GM18499 (cell line): ENCODE data around the gene ENOX1.
"Not testable (repeated sequence)": the region's sequence is repeated elsewhere in the genome, so short reads cannot be mapped to it uniquely, and the experiment has no call there.

Experiments
- ATAC-seq: cut with Tn5 transposase; IDR thresholded peaks from one replicate; pipeline ENCODE4 v1.9.1; 2021; ENCODE audit warnings: moderate number of reproducible peaks; ENCODE audit not compliant: insufficient read depth, unreplicated experiment

The ENOX1 gene

GRCh38 chr13:43373400-43373799, 413.4 kb downstream of the ENOX1 start:
- no peak for ATAC-seq

GRCh38 chr13:43370842-43371241, 415.9 kb downstream of the ENOX1 start:
- no peak for ATAC-seq

- no peak for ATAC-seq
Observed at GRCh38 chr13:43369319-43369718, 417.5 kb downstream of the ENOX1 start.

- ATAC-seq = no peak
Observed at GRCh38 chr13:43368003-43368402, 418.8 kb downstream of the ENOX1 start.

- no peak for ATAC-seq
Observed at GRCh38 chr13:43365039-43365344, 421.8 kb downstream of the ENOX1 start.

- ATAC-seq = no peak
Observed at GRCh38 chr13:43364210-43365038, 422.3 kb downstream of the ENOX1 start.

GRCh38 chr13:43363156-43363953, 423.4 kb downstream of the ENOX1 start:
- ATAC-seq = no peak

- ATAC-seq = no peak
Observed at GRCh38 chr13:43362556-43362955, 424.2 kb downstream of the ENOX1 start.

- ATAC-seq = no peak
Observed at GRCh38 chr13:43360892-43361610, 425.7 kb downstream of the ENOX1 start.

GRCh38 chr13:43360171-43360570, 426.6 kb downstream of the ENOX1 start:
- ATAC-seq = no peak

GRCh38 chr13:43359536-43359935, 427.2 kb downstream of the ENOX1 start:
- ATAC-seq = no peak

- ATAC-seq = no peak
Observed at GRCh38 chr13:43357564-43357963, 429.2 kb downstream of the ENOX1 start.

GRCh38 chr13:43356567-43356966, 430.2 kb downstream of the ENOX1 start:
- ATAC-seq = no peak

- no peak for ATAC-seq
Observed at GRCh38 chr13:43355774-43356173, 431.0 kb downstream of the ENOX1 start.

- no peak for ATAC-seq
Observed at GRCh38 chr13:43354153-43354945, 432.4 kb downstream of the ENOX1 start.

GRCh38 chr13:43353631-43354030, 433.1 kb downstream of the ENOX1 start:
- no peak for ATAC-seq

GRCh38 chr13:43351612-43352011, 435.2 kb downstream of the ENOX1 start:
- not testable (repeated sequence) for ATAC-seq

GRCh38 chr13:43348397-43348796, 438.4 kb downstream of the ENOX1 start:
- ATAC-seq = no peak

GRCh38 chr13:43347877-43348276, 438.9 kb downstream of the ENOX1 start:
- ATAC-seq = no peak

- ATAC-seq = no peak
Observed at GRCh38 chr13:43346427-43346826, 440.3 kb downstream of the ENOX1 start.
